Astrocyte of the spinal cord (primary cell): ENCODE data around the gene SLC16A11.

Experiments
- DNase-seq: peaks from one replicate; pipeline ENCODE4 v3.0.0; 2011; ENCODE audit warnings: low read depth, low spot score
- H3K4me3 ChIP-seq: 2 replicates; pipeline ENCODE4 v1.5.1; 2011; ENCODE audit warnings: low read depth, mild to moderate bottlenecking, low read length, moderate library complexity
- in situ Hi-C: cut with HindIII; loops from 2 replicates; pipeline ENCODE4 v1.10.0; 2017; ENCODE audit warnings: low sequenced_read_pairs
- TF ChIP-seq, protein P1 (sequence below): IDR thresholded peaks from 2 replicates; pipeline ENCODE4 v1.5.1; 2012; ENCODE audit warnings: low read depth, mild to moderate bottlenecking, low read length, inconsistent platforms

The SLC16A11 gene

GRCh38 chr17:7016418-7016817, 27.5 kb downstream of the SLC16A11 start:
- DNase-seq, result no peak
- no peak overlapping the region for H3K4me3 ChIP-seq
- in situ Hi-C loops, result no loop called here
- TF ChIP-seq, protein P1, sequence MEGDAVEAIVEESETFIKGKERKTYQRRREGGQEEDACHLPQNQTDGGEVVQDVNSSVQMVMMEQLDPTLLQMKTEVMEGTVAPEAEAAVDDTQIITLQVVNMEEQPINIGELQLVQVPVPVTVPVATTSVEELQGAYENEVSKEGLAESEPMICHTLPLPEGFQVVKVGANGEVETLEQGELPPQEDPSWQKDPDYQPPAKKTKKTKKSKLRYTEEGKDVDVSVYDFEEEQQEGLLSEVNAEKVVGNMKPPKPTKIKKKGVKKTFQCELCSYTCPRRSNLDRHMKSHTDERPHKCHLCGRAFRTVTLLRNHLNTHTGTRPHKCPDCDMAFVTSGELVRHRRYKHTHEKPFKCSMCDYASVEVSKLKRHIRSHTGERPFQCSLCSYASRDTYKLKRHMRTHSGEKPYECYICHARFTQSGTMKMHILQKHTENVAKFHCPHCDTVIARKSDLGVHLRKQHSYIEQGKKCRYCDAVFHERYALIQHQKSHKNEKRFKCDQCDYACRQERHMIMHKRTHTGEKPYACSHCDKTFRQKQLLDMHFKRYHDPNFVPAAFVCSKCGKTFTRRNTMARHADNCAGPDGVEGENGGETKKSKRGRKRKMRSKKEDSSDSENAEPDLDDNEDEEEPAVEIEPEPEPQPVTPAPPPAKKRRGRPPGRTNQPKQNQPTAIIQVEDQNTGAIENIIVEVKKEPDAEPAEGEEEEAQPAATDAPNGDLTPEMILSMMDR, result no peak

- DNase-seq, result peak; percentile 78
- TF ChIP-seq, protein P1, result no peak
- H3K4me3 ChIP-seq, result peak overlapping the region; percentile 89
- in situ Hi-C loops, result no loop called here
These were observed 28.6 kb downstream of the SLC16A11 start for GRCh38 chr17:7014995-7015958.

- in situ Hi-C loops, result no loop called here
- peak; percentile 97 for DNase-seq
- TF ChIP-seq, protein P1, result peak; percentile 52
- peak overlapping the region; percentile 89 for H3K4me3 ChIP-seq
These were observed 29.5 kb downstream of the SLC16A11 start for GRCh38 chr17:7014261-7014994.

DNA sequence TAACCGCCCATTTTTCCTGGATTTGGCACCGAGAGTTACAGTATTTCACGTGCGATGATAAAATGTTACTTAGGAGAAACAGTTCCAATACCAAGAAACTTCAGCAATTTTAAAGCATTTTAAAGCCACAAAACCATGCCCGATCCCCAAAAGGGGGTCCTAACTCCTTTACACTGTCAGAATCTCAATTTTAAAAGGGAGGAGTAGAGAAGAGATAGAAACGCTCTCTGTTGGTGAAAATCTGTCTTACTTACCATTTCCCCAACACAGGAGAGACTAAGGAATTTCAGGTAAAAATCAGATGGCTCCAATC, 32.0 kb downstream of the SLC16A11 start:
- DNase-seq, result no peak
- peak overlapping the region; percentile 89 for H3K4me3 ChIP-seq
- in situ Hi-C loops, result no loop called here
- TF ChIP-seq, protein P1, result no peak

GRCh38 chr17:7011415-7011814, 32.5 kb downstream of the SLC16A11 start:
- TF ChIP-seq, protein P1, result no peak

GRCh38 chr17:7010523-7010922, 33.4 kb downstream of the SLC16A11 start:
- no peak overlapping the region for H3K4me3 ChIP-seq
- DNase-seq, result no peak
- in situ Hi-C loops, result no loop called here
- TF ChIP-seq, protein P1, result no peak

More at GRCh38 chr17:7011415-7011814, 32.5 kb downstream of the SLC16A11 start:
- peak overlapping the region; percentile 89 for H3K4me3 ChIP-seq
- DNase-seq, result no peak
- in situ Hi-C loops, result no loop called here
